ENCODE data around the gene DIAPH2. TPM values are rescaled to one million over a fixed set of nuclear protein-coding genes. Genes with fewer than 3 reads are reported as not detected.

The DIAPH2 gene
- total and polyA plus RNA-seq, 9 of the 15 experiments (the other 6 are each of a cell fraction or from before 2014, with no cell fraction given): 0.01 to 0.18 (median 0.07) TPM; not detected in 1

GRCh38 chrX:97639526-97639925, 954.9 kb downstream of the DIAPH2 start:
- in situ Hi-C loops (cut with MboI) (no loop called here), intact Hi-C loops (cut with micrococcal nuclease) (no loop called here)
- H4K20me1 ChIP-seq (replicated peaks; ENCODE audit: control insufficient read depth, insufficient read depth, low read length): no peaks in the 10 kb centered on the region
- no peaks in the 10 kb centered on the region for H3K36me3 ChIP-seq (ENCODE audit: control insufficient read depth, insufficient read depth, low read length)
- no peak overlapping the region for H3K4me3 ChIP-seq
- CTCF ChIA-PET (ENCODE audit: low intra/inter-chr PET ratio): no interaction called here
- H3K4me1 ChIP-seq (replicated peaks in 1 of 2; ENCODE audit: control insufficient read depth in 2 of 2, insufficient read depth in 2 of 2, low read length in 2 of 2): no peaks in the 10 kb centered on the region
- no peaks in the 10 kb centered on the region for H3K27me3 ChIP-seq (ENCODE audit: control insufficient read depth in 2 of 2, insufficient read depth in 2 of 2, low read length in 2 of 2)
- no peak overlapping the region for H3K27ac ChIP-seq (ENCODE audit: extremely low read depth, low read depth, low read length)
- no TSS peak for BruUV-seq (replicated peaks)
- TF ChIP-seq ZNF263 (CRISPR knock-in tag; IDR thresholded peaks at IDR 0.05; ENCODE audit: borderline replicate concordance) (no peak), ZNF668 (CRISPR knock-in tag; IDR thresholded peaks at IDR 0.05) (no peak), GABPB2 (CRISPR knock-in tag; conservative IDR thresholded peaks at IDR 0.05) (no peak), MAFK (IDR thresholded peaks at IDR 0.05; ENCODE audit: low read length) (no peak), PHF20 (IDR thresholded peaks at IDR 0.05; ENCODE audit: partially characterized antibody) (no peak), PPARD (CRISPR knock-in tag; IDR thresholded peaks at IDR 0.05) (no peak), MTA2 (IDR thresholded peaks at IDR 0.05; ENCODE audit: low read depth) (no peak), GABPA (tag; conservative IDR thresholded peaks at IDR 0.05; ENCODE audit: low read depth) (no peak), TAF1 (IDR thresholded peaks at IDR 0.05; ENCODE audit: control insufficient read depth, extremely low read depth, insufficient read depth, low read length, severe bottlenecking) (no peak), ZNF766 (CRISPR knock-in tag; conservative IDR thresholded peaks at IDR 0.05) (no peak), GATA2 (CRISPR knock-in tag; IDR thresholded peaks at IDR 0.05) (no peak), HMGXB4 (CRISPR knock-in tag; IDR thresholded peaks at IDR 0.05) (no peak), ZNF143 (CRISPR knock-in tag; IDR thresholded peaks at IDR 0.05) (no peak), RUNX1 (IDR thresholded peaks at IDR 0.05; ENCODE audit: low read depth) (no peak), CBX1 (IDR thresholded peaks at IDR 0.05; ENCODE audit: low read depth) (no peak)
- no peaks in the 10 kb centered on the region for H3K79me2 ChIP-seq (ENCODE audit: control insufficient read depth, insufficient read depth, low read length)
- no peak overlapping the region for H3K4me2 ChIP-seq (ENCODE audit: insufficient read depth, low read length)
- DNase-seq (ENCODE audit: extremely low read depth in 1 of 4, low spot score in 3 of 4) (no peak), ATAC-seq (no peak), FAIRE-seq (no peak)
- no peak overlapping the region for H3K9ac ChIP-seq (ENCODE audit: insufficient read depth in 1 of 2, low read depth in 2 of 2, low read length in 2 of 2)
- H3K9me3 ChIP-seq (replicated peaks; ENCODE audit: control insufficient read depth, insufficient read depth, low read depth, low read length): no peaks in the 10 kb centered on the region
- no peaks in the 10 kb centered on the region for H3K9me1 ChIP-seq (ENCODE audit: control insufficient read depth, insufficient read depth, low read length)
- H2AFZ ChIP-seq (ENCODE audit: low read depth, low read length): no peak overlapping the region
- POLR2A ChIA-PET: no interaction called here
- 0% methylated on average over 5 of the region's 5 CpGs for WGBS (ENCODE audit: insufficient coverage, low coverage, missing lambda C conversion rate)

Small RNA genes lying within 50 kb of the gene (small RNA-seq; reads per million reads assigned to genes)
- gene RF00017 (not detected), gene RF00019 (not detected), gene RN7SL74P (not detected)

Other genes starting within 250 kb of the DIAPH2 start
- not detected in 2 replicates for gene RPA4, start 199.1 kb downstream of the DIAPH2 start, total RNA-seq (2014; rRNA removed)
- gene RPA4, start 199.1 kb downstream of the DIAPH2 start, total RNA-seq (2014; rRNA removed; fragmentation: Illumina TruSeq; extraction: Trizol): not detected in 2 replicates
- not detected in 2 replicates for gene RPA4, start 199.1 kb downstream of the DIAPH2 start, total RNA-seq (2015; rRNA removed; fragmentation: Illumina TruSeq; extraction: Trizol)
- gene RPA4, start 199.1 kb downstream of the DIAPH2 start, total RNA-seq (2021): not detected in 2 replicates
- gene RPA4, start 199.1 kb downstream of the DIAPH2 start, polyA plus RNA-seq (2011; rRNA removed): 0.09 and 0.29 TPM in 2 replicates
- gene RPA4, start 199.1 kb downstream of the DIAPH2 start, polyA plus RNA-seq (2014; fragmentation: Illumina TruSeq; extraction: Trizol): not detected in 2 replicates
- not detected for gene RPA4, start 199.1 kb downstream of the DIAPH2 start, polyA plus RNA-seq (2014; fragmentation: Nextera tagmentation; extraction: Ambion mirVana)
- 0.20 TPM in 1 of 2 replicates, not detected in the other for gene RPA4, start 199.1 kb downstream of the DIAPH2 start, polyA plus RNA-seq (2014; rRNA removed)